GM11168 (cell line): ENCODE data around the gene RBM38.
"Not testable (repeated sequence)": the region's sequence is repeated elsewhere in the genome, so short reads cannot be mapped to it uniquely, and the experiment has no call there.

Source experiments
- in situ Hi-C: fragments of 300-500 bp; cut with MboI; formaldehyde crosslinking; loops from one replicate; pipeline ENCODE4 v1.12.0; 2022; ENCODE audit warnings: low sequenced_read_pairs; ENCODE audit not compliant: unreplicated experiment

Gene RBM38

DNA sequence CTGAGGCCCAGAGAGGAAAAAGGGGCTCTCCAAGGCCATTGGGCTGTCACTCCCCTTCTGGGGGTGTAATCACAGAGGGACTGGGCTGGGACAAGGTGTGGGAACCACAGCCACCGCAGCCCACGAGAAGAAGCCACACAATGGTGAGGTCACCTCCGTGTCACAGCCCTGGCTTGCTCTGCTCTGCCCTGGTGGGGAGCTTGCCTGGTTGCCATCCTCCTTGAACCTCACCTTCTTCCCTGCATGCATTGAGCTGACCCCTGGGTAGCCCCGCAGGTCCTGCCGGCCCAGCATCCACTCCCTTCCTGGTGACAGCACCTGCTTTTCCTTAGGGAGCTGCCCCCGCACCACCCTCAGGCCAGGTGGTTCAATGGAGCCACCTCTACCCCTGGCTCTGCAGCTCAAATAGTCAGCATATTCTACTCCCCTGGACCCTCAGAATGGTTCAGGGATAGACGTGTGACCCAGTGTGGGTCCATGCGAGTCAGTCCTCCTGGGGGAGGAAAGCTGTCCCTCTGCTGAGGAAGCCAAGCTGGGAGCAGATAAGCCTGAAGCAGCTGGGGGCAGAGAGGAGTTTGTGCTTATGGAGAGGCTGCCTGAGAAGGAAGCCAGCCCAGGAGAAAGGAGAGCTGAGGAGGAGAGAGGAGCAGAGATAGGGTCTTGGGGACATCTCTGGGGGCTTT is 21.3 kb downstream of the RBM38 start:
- in situ Hi-C loops: no loop called here

DNA sequence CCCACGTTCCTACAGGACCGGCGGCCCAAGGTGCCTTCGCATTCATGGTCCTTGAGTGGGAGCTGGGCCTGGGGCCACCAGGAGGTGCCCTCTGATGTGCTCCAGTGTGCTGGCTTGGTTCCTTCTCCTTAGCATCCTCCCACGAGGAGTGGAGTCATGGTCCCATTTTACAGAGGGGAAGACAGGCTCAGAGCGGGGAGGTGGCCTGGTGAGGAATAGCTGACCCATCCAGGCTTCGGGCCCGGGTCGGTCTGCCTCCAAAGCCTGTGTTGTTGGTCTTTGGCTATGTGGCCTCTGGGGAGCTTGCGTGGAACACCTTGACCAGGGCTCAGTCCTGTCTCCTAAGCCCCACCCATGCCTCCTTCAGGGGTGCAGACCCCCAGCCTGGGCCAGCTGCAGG is 22.8 kb downstream of the RBM38 start:
- in situ Hi-C loops: no loop called here

DNA sequence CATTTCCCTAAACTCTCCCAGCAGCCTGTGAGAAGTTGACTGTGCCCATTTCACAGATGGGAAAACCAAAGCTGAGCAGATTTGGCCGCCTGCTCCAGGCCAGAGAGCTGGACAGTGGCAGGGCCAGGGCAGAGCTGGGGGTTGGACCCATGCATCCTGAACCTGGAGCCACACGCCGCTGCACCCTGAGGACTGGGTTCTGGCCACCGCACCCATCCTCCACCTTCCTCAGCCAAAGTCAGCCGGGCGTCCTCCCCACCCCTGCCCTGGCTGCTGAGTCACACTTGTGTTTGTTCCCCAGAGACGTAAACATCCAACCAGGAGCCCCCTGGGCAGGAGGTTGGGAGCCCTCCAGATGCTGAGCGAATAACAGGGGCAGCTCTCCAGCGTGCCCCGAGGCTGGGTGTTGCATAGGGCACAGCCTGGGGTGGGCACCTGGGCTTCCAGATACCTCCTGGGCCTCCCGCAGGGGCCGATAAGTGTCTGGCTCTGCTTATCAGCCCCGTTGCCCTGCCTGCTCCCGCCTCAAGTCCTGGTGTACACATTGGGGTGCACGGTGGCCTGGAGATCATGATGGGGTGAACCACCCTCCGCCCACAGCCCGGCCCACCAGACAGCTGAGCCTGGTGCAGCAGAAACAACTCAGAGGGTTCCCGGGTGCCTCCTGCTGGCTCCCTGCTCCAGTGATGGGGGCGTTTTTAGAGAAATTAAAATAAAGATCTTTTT is 23.8 kb downstream of the RBM38 start:
- in situ Hi-C loops: no loop called here

DNA sequence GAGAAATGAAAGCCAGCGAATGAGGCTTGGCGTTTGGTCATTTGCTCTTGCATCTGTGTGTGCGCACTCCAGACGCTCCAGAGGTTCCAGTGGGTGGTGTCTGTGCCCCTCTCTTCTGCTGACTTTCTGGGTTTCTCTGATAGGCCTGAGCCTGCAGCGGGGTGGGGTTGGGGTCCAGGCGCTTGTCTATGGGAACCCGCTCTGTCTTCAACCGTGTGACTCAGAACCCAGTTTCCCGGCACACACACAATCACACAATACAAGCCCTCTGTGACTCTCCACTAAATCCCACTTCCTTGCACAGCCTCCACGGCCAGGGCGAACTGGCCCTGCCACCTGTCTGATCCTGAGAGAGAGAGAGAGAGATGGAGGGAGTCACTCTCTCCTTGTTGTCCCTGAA is 24.6 kb downstream of the RBM38 start:
- in situ Hi-C loops: no loop called here

DNA sequence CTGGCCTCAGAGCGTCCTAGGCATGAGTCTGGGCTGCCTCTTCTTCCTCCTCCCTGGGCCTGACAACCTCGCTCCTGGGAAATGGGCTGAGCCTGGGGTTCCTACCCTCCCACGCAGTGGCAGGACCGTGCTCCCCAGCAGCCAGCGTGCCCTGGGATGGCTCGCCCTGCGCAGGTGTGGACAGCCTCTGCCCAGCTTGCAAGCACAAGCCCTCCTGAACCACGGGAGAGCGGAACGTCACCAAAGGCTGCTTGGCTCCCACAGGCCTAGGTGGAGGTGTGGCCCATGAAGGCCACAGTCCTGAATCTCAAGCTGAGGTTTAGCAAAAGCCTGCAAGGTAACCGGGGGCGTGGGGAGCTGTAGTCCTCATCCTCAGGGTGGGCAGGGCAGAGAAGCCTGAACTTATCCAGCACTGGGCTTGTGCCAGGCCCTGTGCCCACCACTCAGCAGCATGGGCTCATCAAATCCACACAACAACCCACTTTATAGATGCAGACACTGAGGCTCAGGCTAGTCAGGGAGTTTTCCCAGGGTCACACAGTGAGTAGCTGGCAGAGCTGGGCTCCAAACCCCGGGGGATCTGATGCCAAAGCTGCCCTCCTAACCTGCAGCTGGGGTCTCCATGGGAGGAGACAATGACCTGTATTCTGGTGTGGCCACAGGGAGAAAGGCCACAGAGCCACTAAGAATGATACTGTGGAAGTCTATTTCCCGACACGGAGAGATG is 25.3 kb downstream of the RBM38 start:
- in situ Hi-C loops: no loop called here

DNA sequence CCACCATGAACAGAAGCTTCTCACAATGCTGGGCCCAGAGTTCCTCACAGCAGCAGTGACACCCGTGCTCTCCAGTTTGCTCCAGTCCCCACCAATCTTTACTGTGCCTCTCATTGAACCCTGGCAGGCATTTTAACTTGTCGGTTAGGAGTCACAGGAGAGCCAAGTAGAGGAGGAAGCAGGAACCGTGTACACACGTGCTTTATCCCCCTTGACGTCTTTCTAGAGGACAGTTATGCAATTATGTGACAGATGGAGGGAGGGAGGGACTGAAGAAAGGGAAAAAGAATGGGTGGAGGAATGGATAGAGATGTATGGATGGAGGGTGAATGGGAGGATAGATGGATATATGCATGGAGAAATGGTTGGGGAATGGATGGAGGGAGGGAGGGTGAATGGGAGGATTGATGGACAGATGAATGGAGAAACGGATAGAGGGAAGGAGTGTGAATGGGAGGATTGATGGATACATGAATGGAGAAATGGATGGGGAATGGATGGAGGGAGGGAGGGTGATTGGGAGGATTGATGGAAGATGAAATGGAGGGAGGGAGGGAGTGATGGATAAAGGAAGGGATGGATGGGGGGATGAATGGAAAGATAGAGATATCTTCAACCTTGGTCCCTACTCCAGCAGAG is 26.0 kb downstream of the RBM38 start:
- in situ Hi-C loops: no loop called here

DNA sequence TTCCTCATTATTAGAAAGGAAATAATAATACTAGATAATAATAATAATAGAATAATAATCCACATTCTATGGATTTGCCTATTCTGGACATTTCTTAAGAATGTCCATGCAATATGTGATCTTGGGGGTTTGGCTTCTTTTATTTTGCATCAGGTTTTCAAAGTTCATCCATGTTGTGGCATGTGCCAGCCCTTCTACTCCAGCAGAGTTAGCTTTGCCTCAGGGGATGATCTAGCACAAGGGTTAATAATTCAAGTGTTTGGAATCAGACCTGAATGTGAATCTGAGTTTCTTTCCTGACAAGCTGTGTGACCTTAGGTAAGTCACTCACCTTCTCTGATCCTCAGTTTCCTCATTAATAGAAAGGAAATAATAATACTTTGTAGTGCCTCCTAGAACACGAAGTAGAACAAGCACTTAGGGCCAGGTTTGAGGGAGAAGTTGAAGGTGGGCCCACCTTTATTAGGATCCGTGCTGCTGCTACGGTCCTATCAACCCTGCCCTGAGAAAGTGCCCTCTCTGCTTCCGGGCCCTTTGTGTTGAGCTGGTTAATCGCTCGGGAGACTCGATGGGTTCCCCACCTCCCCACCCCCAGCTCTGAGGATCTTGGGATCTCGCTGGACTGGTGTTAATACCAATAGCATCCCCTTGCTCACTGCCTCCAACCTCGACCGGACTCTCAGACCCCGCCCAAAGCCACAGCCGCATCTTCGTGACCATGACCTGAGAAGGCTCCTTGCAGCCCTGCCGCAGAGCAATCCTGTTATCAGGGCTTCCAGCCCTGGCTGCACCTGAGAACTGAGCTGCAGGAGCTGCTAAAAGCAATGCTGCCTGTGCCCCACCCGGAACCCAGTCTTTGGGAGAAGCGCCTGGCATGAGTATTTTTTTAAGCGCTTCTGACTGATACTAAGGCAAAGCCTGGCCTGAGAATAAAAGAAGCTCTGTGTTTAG is 26.9 kb downstream of the RBM38 start:
- in situ Hi-C loops: no loop called here

DNA sequence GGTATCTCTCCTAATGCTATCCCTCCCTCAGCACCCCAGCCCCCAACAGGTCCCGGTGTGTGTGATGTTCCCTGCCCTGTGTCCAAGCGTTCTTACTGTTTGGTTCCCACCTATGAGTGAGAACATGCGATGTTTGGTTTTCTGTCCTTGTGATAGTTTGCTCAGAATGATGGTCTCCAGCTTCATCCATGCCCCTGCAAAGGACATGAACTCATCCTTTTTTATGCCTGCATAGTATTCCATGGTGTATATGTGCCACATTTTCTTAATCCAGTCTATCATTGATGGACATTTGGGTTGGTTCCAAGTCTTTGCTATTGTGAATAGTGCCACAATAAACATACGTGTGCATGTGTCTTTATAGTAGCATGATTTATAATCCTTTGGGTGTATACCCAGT is 28.3 kb downstream of the RBM38 start:
- in situ Hi-C loops: not testable (repeated sequence)

DNA sequence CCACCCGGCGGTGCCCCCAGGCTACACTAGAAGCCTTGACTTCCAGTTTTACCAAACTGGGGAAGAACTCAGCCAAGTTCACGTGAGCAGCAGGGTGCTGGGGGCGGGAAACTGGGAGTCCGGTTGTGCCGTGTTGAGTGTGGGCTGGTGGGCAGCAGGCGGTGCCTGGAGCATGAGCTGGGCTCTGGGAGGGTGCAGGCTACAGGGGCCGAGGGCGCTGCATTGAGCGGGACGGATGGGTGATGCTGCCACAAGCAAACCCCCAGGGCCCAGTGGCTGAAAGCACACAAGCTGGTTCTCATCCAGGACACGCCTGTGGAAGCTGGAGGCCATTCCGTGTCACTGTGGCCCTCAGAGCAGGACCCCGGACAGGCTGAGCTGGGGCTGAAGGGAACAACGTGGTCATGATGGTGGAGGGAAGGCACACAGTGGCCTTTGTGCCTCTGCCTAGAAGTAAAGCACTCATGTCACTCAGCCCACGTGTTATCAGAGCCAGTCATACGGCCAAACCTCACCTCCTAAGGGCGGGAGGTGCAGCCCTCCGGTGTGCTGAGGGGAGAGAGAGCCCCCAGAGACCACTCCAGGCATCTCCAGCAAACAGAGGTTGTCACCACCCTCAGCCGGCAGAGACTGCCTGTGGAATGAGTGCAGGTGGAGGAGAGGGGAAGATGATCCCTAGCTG is 29.5 kb downstream of the RBM38 start:
- in situ Hi-C loops: no loop called here

DNA sequence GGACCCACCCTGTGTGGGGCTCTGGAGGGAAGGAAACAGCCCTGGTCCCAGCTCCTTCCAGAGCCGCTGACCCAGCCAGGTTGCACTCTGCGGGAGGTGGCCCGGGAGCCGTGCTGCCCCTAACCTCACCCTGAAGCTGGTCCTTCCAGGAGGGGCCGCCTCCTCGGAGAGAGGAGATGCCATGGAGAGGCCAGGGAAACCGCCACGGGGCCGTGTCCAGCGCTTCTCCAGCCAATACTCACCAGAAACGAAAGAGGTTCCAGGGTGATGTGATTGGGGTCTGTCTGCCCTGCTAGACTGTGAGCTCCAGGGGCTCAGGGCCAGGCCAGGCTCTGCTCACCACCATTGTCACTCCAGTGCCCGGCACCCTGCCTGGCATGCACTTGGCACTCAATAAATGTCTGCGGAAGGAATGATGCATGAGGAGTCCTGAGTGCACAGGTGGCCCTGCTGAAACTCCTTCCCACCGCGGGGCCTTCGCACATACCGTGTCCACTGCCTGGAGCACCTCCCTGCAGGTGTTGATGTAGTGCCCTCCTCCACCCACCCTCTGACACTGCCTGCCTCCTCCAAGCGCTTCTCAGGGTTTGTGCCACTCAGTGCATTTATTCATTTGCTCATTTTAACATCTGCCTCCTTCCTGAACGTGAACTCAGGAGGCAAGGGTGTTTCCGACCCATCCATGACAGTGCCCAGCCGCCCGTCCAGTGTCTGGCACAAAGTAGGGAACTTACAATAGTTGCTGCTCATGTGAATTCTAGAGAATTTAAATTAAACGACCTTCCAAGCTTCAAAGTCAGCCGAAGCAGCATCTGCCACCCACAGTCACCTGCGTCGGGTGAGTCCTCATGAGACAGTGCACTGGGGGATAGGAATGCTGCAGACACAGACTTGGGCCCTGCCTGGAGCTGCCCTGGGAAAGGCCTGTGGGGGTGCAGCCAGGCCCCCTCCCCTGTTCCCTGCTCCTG is 30.3 kb downstream of the RBM38 start:
- in situ Hi-C loops: no loop called here

DNA sequence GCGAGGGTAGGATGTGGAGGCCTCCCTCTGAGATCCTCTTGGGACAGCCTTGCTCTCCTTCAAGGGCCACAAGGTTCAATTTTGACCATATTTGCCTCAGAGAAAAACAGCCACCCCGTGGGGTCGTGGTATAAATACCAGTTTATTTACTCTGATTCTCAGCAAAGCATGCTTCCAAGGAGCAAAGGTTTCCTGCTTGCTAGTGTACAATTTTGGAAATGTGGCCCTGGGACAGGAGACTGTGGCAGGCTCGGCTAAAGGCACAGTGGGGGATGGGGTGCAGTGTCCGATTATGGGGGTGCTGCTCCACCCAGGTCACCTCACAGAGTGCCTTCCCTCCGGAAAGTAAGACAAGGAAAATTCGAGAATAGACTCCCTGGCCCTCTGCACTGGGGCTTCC is 31.1 kb downstream of the RBM38 start:
- in situ Hi-C loops: no loop called here

DNA sequence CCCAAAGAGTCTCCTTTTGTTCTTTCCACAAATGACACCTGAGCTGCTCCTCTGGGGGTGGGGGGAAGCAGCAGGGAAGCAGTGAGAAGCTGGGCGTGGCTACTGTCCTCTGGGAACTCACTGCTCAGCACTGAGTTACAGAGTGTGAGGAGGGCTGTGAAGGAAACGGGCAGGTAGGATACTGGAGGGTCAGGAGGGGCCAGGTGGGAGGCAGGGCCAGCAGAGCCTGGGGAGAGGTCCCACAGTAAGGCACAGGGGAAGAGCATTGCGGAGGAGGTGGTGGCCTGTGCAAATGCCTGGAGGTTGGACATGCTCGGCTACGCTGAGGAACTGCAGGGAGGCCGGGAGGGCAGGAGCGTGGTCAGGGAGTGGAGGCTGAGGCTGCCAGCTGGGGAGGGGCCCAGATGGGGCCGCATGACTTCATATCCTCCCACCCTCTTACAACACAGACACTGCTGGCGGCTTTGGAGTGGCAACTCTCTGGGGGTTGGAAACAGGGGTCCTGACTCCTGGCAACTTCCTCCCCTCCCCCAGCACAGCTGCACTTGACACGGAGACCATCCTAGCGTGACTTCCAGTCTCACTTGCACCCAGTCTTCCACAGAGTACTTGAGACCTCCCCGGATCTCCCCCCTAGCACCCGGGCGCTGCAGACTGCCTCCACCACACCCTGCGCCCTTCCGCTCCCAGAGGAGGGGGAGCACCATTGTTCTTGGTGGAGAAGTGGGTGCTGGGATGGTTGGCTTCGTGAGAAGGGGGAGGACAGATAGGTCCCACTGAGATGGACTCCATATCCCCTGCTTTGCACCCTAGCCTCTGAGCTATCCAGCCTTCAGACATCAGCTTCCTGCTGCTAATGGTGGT is 34.2 kb downstream of the RBM38 start:
- in situ Hi-C loops: no loop called here

DNA sequence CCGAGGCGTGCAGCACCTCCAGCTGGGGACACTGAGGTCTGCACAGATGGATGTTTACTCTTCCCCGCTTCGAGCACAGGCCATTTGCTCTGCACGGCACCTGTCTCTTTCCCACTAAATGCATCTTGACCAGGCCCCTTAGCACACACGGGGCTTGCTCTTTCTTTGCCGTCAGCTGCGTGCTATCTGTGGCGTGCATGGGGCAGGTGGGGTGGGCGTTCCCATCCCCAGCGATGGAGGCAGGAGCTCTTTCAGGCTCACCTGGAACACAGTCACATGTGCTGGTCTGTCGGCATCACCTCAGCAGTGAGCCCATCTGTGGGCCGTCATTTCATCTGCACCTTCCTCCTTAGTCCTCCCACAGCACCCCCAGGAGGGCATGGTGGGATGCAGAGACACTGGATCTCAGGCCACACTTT is 35.1 kb downstream of the RBM38 start:
- in situ Hi-C loops: no loop called here

DNA sequence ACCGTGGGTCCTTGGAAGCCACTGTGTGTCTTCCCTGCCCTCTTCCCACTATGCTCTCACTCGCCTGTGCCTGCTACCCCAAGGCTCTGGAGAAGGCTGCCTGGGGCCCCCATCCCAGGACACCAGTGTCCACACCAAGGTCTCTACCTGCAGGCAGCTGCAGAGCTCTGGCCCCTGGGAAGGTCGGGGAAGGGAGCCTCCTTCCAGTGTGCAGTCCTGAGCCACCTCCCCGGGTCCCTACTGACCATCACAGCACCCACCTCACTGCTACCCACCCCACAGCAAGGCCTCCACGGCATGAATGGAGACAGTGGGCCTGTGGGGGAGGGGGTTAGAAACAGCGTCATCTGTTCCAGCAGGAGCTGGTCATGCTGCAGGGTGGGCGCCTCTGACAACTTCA is 35.6 kb downstream of the RBM38 start:
- in situ Hi-C loops: no loop called here

DNA sequence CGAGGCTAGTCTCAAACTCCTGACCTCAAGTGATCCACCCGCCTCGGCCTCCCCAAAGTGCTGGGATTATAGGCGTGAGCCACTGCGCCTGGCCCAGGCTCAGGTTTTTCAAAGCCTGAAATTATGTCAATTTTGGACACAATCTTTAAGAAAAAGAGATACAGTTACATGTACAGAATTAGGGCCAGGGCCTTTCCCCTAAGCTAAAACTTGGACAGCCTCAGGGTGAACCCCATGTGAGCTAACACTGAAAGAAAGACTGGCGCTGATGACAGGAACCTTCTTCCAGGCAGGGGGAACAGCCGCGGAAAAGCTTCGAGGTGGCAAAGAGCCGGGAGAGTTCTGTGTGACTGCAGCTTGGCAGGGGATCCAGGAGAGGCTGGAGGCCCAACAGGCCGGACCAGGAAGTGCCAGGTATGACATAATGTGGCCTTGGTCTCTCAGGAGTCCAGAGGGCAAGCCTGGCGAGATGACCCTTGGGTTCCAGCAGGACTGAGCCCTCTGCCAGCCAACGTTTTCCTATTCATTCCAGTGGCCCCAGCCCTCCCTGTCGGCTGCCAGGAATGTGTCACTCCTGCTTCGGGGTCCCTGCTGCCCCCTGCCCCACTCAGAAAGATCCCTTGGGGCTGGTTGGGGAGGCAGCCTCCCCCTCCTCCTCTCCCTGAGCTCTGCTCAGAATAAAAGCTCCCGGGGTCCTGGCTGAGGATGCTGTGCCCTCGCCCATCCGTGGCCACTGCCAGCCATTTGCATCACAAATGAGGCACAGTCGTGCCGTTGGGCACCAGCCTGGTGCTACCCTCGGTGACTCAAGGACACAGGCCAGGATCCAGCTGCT is 37.3 kb downstream of the RBM38 start:
- in situ Hi-C loops: no loop called here

DNA sequence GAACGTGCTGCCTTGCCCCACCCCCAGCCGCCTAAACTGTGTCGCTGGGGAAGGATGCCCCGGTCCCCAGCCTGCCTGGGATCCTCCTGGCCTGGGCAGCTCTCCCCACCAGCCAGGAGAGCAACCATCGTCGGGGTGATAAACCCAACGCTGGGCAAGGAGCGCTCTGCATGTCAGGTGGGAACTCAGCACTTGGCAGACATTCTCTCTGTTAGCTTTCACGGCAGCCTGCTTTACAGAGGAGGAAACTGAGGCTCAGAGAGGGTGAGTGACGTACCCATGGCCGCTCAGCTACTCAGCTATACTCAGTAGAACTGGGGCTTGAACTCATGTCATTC is 37.9 kb downstream of the RBM38 start:
- in situ Hi-C loops: no loop called here
